ENCODE measurements around the gene GH2. TPM values are rescaled to one million over a fixed set of nuclear protein-coding genes. Genes with fewer than 3 reads are reported as not detected.
"Not testable (repeated sequence)": the region's sequence is repeated elsewhere in the genome, so short reads cannot be mapped to it uniquely, and the experiment has no call there.

The GH2 gene
- total and polyA plus RNA-seq, 2 donors from 2014 or later, result not detected

- no peaks in the 10 kb centered on the region for H3K4me1 ChIP-seq (ENCODE audit: control insufficient read depth in 2 of 3, insufficient read depth in 2 of 3, low read depth in 1 of 3, low read length in 3 of 3)
- DNase-seq (no peak), FAIRE-seq (no peak)
- H3K4me3 ChIP-seq (ENCODE audit: low read length in 3 of 3), result no peak overlapping the region
- no peaks in the 10 kb centered on the region for H3K9me3 ChIP-seq (ENCODE audit: control insufficient read depth in 2 of 3, insufficient read depth in 1 of 3, low read length in 3 of 3)
- no peak overlapping the region for H3K9ac ChIP-seq (ENCODE audit: low read length in 3 of 3)
- no peak overlapping the region for H3K27ac ChIP-seq (ENCODE audit: low read depth in 2 of 2, low read length in 2 of 2)
- intact Hi-C loops (cut with DNase I), result no loop called here
- H3K27me3 ChIP-seq (ENCODE audit: control insufficient read depth, insufficient read depth, low read length), result no peaks in the 10 kb centered on the region
- H3K36me3 ChIP-seq (ENCODE audit: control insufficient read depth in 2 of 3, insufficient read depth in 3 of 3, low read length in 3 of 3), result no peaks in the 10 kb centered on the region
- no peak for TF ChIP-seq CTCF (IDR thresholded peaks at IDR 0.05; ENCODE audit: borderline replicate concordance, extremely low read depth, insufficient read depth)
These were observed 44.4 kb upstream of the GH2 start for GRCh38 chr17:63926164-63926563.

- no peak for FAIRE-seq
- H3K4me1 ChIP-seq (ENCODE audit: control insufficient read depth in 2 of 3, insufficient read depth in 2 of 3, low read depth in 1 of 3, low read length in 3 of 3), result no peaks in the 10 kb centered on the region
- no peaks in the 10 kb centered on the region for H3K27me3 ChIP-seq (ENCODE audit: control insufficient read depth, insufficient read depth, low read length)
- H3K27ac ChIP-seq (ENCODE audit: low read depth in 2 of 2, low read length in 2 of 2), result no peak overlapping the region
- intact Hi-C loops (cut with DNase I), result no loop called here
- peak in 1 of 5 donors; percentile 44 for DNase-seq
- H3K9me3 ChIP-seq (ENCODE audit: control insufficient read depth in 2 of 3, insufficient read depth in 1 of 3, low read length in 3 of 3), result no peaks in the 10 kb centered on the region
- H3K4me3 ChIP-seq (ENCODE audit: low read length in 3 of 3), result no peak overlapping the region
- H3K9ac ChIP-seq (ENCODE audit: low read length in 3 of 3), result no peak overlapping the region
- H3K36me3 ChIP-seq (ENCODE audit: control insufficient read depth in 2 of 3, insufficient read depth in 3 of 3, low read length in 3 of 3), result no peaks in the 10 kb centered on the region
- no peak for TF ChIP-seq CTCF (IDR thresholded peaks at IDR 0.05; ENCODE audit: borderline replicate concordance, extremely low read depth, insufficient read depth)
These were observed 43.9 kb upstream of the GH2 start for GRCh38 chr17:63925615-63926014.

GRCh38 chr17:63922402-63922801, 40.7 kb upstream of the GH2 start:
- DNase-seq; H3K9me3 ChIP-seq (ENCODE audit: control insufficient read depth in 2 of 3, insufficient read depth in 1 of 3, low read length in 3 of 3); H3K4me1 ChIP-seq (ENCODE audit: control insufficient read depth in 2 of 3, insufficient read depth in 2 of 3, low read depth in 1 of 3, low read length in 3 of 3); H3K4me3 ChIP-seq (ENCODE audit: low read length in 3 of 3); FAIRE-seq; H3K9ac ChIP-seq (ENCODE audit: low read length in 3 of 3); H3K27me3 ChIP-seq (ENCODE audit: control insufficient read depth, insufficient read depth, low read length); H3K27ac ChIP-seq (ENCODE audit: low read depth in 2 of 2, low read length in 2 of 2); H3K36me3 ChIP-seq (ENCODE audit: control insufficient read depth in 2 of 3, insufficient read depth in 3 of 3, low read length in 3 of 3); intact Hi-C loops (cut with DNase I): not testable (repeated sequence)

GRCh38 chr17:63920779-63921178, 39.0 kb upstream of the GH2 start:
- H3K4me3 ChIP-seq (ENCODE audit: low read length in 3 of 3); DNase-seq; FAIRE-seq; H3K9ac ChIP-seq (ENCODE audit: low read length in 3 of 3); H3K27me3 ChIP-seq (ENCODE audit: control insufficient read depth, insufficient read depth, low read length); intact Hi-C loops (cut with DNase I); H3K27ac ChIP-seq (ENCODE audit: low read depth in 2 of 2, low read length in 2 of 2); H3K4me1 ChIP-seq (ENCODE audit: control insufficient read depth in 2 of 3, insufficient read depth in 2 of 3, low read depth in 1 of 3, low read length in 3 of 3); H3K9me3 ChIP-seq (ENCODE audit: control insufficient read depth in 2 of 3, insufficient read depth in 1 of 3, low read length in 3 of 3); H3K36me3 ChIP-seq (ENCODE audit: control insufficient read depth in 2 of 3, insufficient read depth in 3 of 3, low read length in 3 of 3): not testable (repeated sequence)

- H3K9me3 ChIP-seq (ENCODE audit: control insufficient read depth in 2 of 3, insufficient read depth in 1 of 3, low read length in 3 of 3); H3K36me3 ChIP-seq (ENCODE audit: control insufficient read depth in 2 of 3, insufficient read depth in 3 of 3, low read length in 3 of 3); FAIRE-seq; DNase-seq; intact Hi-C loops (cut with DNase I); H3K27ac ChIP-seq (ENCODE audit: low read depth in 2 of 2, low read length in 2 of 2); H3K9ac ChIP-seq (ENCODE audit: low read length in 3 of 3); H3K27me3 ChIP-seq (ENCODE audit: control insufficient read depth, insufficient read depth, low read length); H3K4me1 ChIP-seq (ENCODE audit: control insufficient read depth in 2 of 3, insufficient read depth in 2 of 3, low read depth in 1 of 3, low read length in 3 of 3); H3K4me3 ChIP-seq (ENCODE audit: low read length in 3 of 3): not testable (repeated sequence)
These were observed 38.3 kb upstream of the GH2 start for GRCh38 chr17:63920050-63920449.
